Rectal smooth muscle tissue (tissue), 1 donor: Measurements from ENCODE around the gene PAK1.

Source experiments
- H3K27ac ChIP-seq: one replicate; pipeline ENCODE4 v1.7.0; 2013; ENCODE audit warnings: low read depth, low read length, inconsistent platforms
- H3K27me3 ChIP-seq: one replicate; pipeline ENCODE4 v1.7.0; 2013; ENCODE audit warnings: low read length; ENCODE audit not compliant: control insufficient read depth, insufficient read depth
- H3K36me3 ChIP-seq: one replicate; pipeline ENCODE4 v1.7.0; 2013; ENCODE audit warnings: low read length; ENCODE audit not compliant: control insufficient read depth, insufficient read depth
- H3K4me1 ChIP-seq: one replicate; pipeline ENCODE4 v1.7.0; 2013; ENCODE audit warnings: low read length; ENCODE audit not compliant: control insufficient read depth, insufficient read depth
- H3K4me3 ChIP-seq: one replicate; pipeline ENCODE4 v1.7.0; 2013; ENCODE audit warnings: low read length
- H3K9ac ChIP-seq: one replicate; pipeline ENCODE4 v1.7.0; 2013; ENCODE audit warnings: low read length

PAK1 gene

GRCh38 chr11:77473801-77474683 lies at the start of gene PAK1:
PAK1 (minus strand) TSS chr11:77474094; CDS start chr11:77392520, 81,574 bp downstream.
- no peaks in the 10 kb centered on the region for H3K36me3 ChIP-seq
- H3K4me3 ChIP-seq = peak within 1 kb of the TSS; percentile 75
- H3K9ac ChIP-seq = peak within 1 kb of the TSS; percentile 16
- H3K27me3 ChIP-seq = no peaks in the 10 kb centered on the region
- H3K4me1 ChIP-seq = no peaks in the 10 kb centered on the region
- H3K27ac ChIP-seq = no peak within 1 kb of the TSS

- Histone ChIP-seq H3K9ac (no peak overlapping the region), H3K4me1 (no peaks in the 10 kb centered on the region), H3K27ac (no peak overlapping the region), H3K36me3 (no peaks in the 10 kb centered on the region), H3K27me3 (no peaks in the 10 kb centered on the region), H3K4me3 (no peak overlapping the region)
Observed at GRCh38 chr11:77522215-77522614, 48.3 kb upstream of the PAK1 start.

GRCh38 chr11:77519847-77520246 lies 46.0 kb upstream of the PAK1 start:
- Histone ChIP-seq H3K4me3 (no peak overlapping the region), H3K4me1 (no peaks in the 10 kb centered on the region), H3K27ac (no peak overlapping the region), H3K9ac (no peak overlapping the region), H3K27me3 (no peaks in the 10 kb centered on the region), H3K36me3 (no peaks in the 10 kb centered on the region)

- H3K9ac ChIP-seq = no peak overlapping the region
- H3K36me3 ChIP-seq = no peaks in the 10 kb centered on the region
- H3K27ac ChIP-seq = no peak overlapping the region
- H3K4me3 ChIP-seq = no peak overlapping the region
- no peaks in the 10 kb centered on the region for H3K4me1 ChIP-seq
- H3K27me3 ChIP-seq = no peaks in the 10 kb centered on the region
Observed at GRCh38 chr11:77518471-77518870, 44.6 kb upstream of the PAK1 start.

GRCh38 chr11:77517753-77518152 lies 43.9 kb upstream of the PAK1 start:
- no peaks in the 10 kb centered on the region for H3K36me3 ChIP-seq
- H3K27ac ChIP-seq = no peak overlapping the region
- H3K4me1 ChIP-seq = no peaks in the 10 kb centered on the region
- H3K27me3 ChIP-seq = no peaks in the 10 kb centered on the region
- H3K9ac ChIP-seq = no peak overlapping the region
- no peak overlapping the region for H3K4me3 ChIP-seq

GRCh38 chr11:77517226-77517625 lies 43.3 kb upstream of the PAK1 start:
- no peaks in the 10 kb centered on the region for H3K4me1 ChIP-seq
- H3K27ac ChIP-seq = no peak overlapping the region
- H3K36me3 ChIP-seq = no peaks in the 10 kb centered on the region
- H3K4me3 ChIP-seq = no peak overlapping the region
- H3K9ac ChIP-seq = no peak overlapping the region
- H3K27me3 ChIP-seq = no peaks in the 10 kb centered on the region

GRCh38 chr11:77515483-77515882 lies 41.6 kb upstream of the PAK1 start:
- Histone ChIP-seq H3K36me3 (no peaks in the 10 kb centered on the region), H3K27me3 (no peaks in the 10 kb centered on the region), H3K4me3 (no peak overlapping the region), H3K4me1 (no peaks in the 10 kb centered on the region), H3K9ac (no peak overlapping the region), H3K27ac (no peak overlapping the region)

- Histone ChIP-seq H3K9ac (no peak overlapping the region), H3K27me3 (no peaks in the 10 kb centered on the region), H3K36me3 (no peaks in the 10 kb centered on the region), H3K4me3 (no peak overlapping the region), H3K4me1 (no peaks in the 10 kb centered on the region), H3K27ac (no peak overlapping the region)
Observed at GRCh38 chr11:77515063-77515462, 41.2 kb upstream of the PAK1 start.

- Histone ChIP-seq H3K9ac (no peak overlapping the region), H3K27me3 (no peaks in the 10 kb centered on the region), H3K27ac (no peak overlapping the region), H3K4me3 (no peak overlapping the region), H3K36me3 (no peaks in the 10 kb centered on the region), H3K4me1 (no peaks in the 10 kb centered on the region)
Observed at GRCh38 chr11:77512092-77512491, 38.2 kb upstream of the PAK1 start.

GRCh38 chr11:77510851-77511250 lies 37.0 kb upstream of the PAK1 start:
- Histone ChIP-seq H3K4me1 (no peaks in the 10 kb centered on the region), H3K27me3 (no peaks in the 10 kb centered on the region), H3K4me3 (no peak overlapping the region), H3K9ac (no peak overlapping the region), H3K27ac (no peak overlapping the region), H3K36me3 (no peaks in the 10 kb centered on the region)

- H3K4me3 ChIP-seq = no peak overlapping the region
- H3K9ac ChIP-seq = no peak overlapping the region
- H3K36me3 ChIP-seq = no peaks in the 10 kb centered on the region
Observed at GRCh38 chr11:77510095-77510494, 36.2 kb upstream of the PAK1 start.

GRCh38 chr11:77508019-77508418 lies 34.1 kb upstream of the PAK1 start:
- Histone ChIP-seq H3K9ac (no peak overlapping the region), H3K27me3 (no peaks in the 10 kb centered on the region), H3K36me3 (no peaks in the 10 kb centered on the region), H3K4me1 (no peaks in the 10 kb centered on the region), H3K27ac (no peak overlapping the region), H3K4me3 (no peak overlapping the region)

More at GRCh38 chr11:77510095-77510494, 36.2 kb upstream of the PAK1 start:
- Histone ChIP-seq H3K27ac (no peak overlapping the region), H3K4me1 (no peaks in the 10 kb centered on the region), H3K27me3 (no peaks in the 10 kb centered on the region)

GRCh38 chr11:77506857-77507256 lies 33.0 kb upstream of the PAK1 start:
- Histone ChIP-seq H3K27ac (no peak overlapping the region), H3K36me3 (no peaks in the 10 kb centered on the region), H3K4me1 (no peaks in the 10 kb centered on the region), H3K27me3 (no peaks in the 10 kb centered on the region), H3K9ac (no peak overlapping the region), H3K4me3 (no peak overlapping the region)
